ENCODE data around the gene HBZ.
"Not testable (repeated sequence)": the region's sequence is repeated elsewhere in the genome, so short reads cannot be mapped to it uniquely, and the experiment has no call there.

The HBZ gene

GRCh38 chr16:176477-177382 is 24.3 kb downstream of the HBZ start, which contains the start of gene HBA1:
Gene HBA1 (plus strand): TSS chr16:176680. CDS start chr16:176717, 37 bp downstream.
- peaks cover 51% of the 10 kb centered on the region for H3K27me3 Mint-ChIP-seq

GRCh38 chr16:177394-177822 is 25.0 kb downstream of the HBZ start:
- no peaks in the 10 kb centered on the region for H3K9me3 Mint-ChIP-seq
- H3K27ac Mint-ChIP-seq = no peak overlapping the region
- H3K4me1 Mint-ChIP-seq = peaks cover 16% of the 10 kb centered on the region
- no peak for ATAC-seq
- no peaks in the 10 kb centered on the region for H3K36me3 Mint-ChIP-seq (ENCODE audit: low read depth)
- peak overlapping the region; percentile 2 for H3K4me3 Mint-ChIP-seq
- DNase-seq = no peak
- H3K27me3 Mint-ChIP-seq = peaks cover 49% of the 10 kb centered on the region

More at GRCh38 chr16:176477-177382, 24.3 kb downstream of the HBZ start, which contains the start of gene HBA1:
- peaks cover 17% of the 10 kb centered on the region for H3K4me1 Mint-ChIP-seq
- DNase-seq; H3K9me3 Mint-ChIP-seq; H3K4me3 Mint-ChIP-seq; H3K36me3 Mint-ChIP-seq (ENCODE audit: low read depth); H3K27ac Mint-ChIP-seq: not testable (repeated sequence)
- ATAC-seq = peak; percentile 9

- H3K27me3 Mint-ChIP-seq = peaks cover 49% of the 10 kb centered on the region
- H3K4me3 Mint-ChIP-seq = peak overlapping the region; percentile 2
- ATAC-seq (no peak), DNase-seq (no peak)
- H3K9me3 Mint-ChIP-seq = no peaks in the 10 kb centered on the region
- H3K4me1 Mint-ChIP-seq = peaks cover 16% of the 10 kb centered on the region
- no peak overlapping the region for H3K27ac Mint-ChIP-seq
- no peaks in the 10 kb centered on the region for H3K36me3 Mint-ChIP-seq (ENCODE audit: low read depth)
Measured at GRCh38 chr16:177981-178667, 25.7 kb downstream of the HBZ start.

GRCh38 chr16:178668-179015 is 26.2 kb downstream of the HBZ start:
- Mint-ChIP-seq H3K36me3 (ENCODE audit: low read depth) (no peaks in the 10 kb centered on the region), H3K9me3 (no peaks in the 10 kb centered on the region), H3K4me3 (no peak overlapping the region), H3K27ac (no peak overlapping the region), H3K27me3 (peaks cover 46% of the 10 kb centered on the region), H3K4me1 (peaks cover 12% of the 10 kb centered on the region)
- DNase-seq (no peak), ATAC-seq (no peak)

- no peak for ATAC-seq
- H3K27ac Mint-ChIP-seq = no peak overlapping the region
- DNase-seq = no peak
- H3K9me3 Mint-ChIP-seq = no peaks in the 10 kb centered on the region
- H3K4me1 Mint-ChIP-seq = peaks cover 12% of the 10 kb centered on the region
- no peak overlapping the region for H3K4me3 Mint-ChIP-seq
- peaks cover 42% of the 10 kb centered on the region for H3K27me3 Mint-ChIP-seq
- no peaks in the 10 kb centered on the region for H3K36me3 Mint-ChIP-seq (ENCODE audit: low read depth)
Measured at GRCh38 chr16:179211-180092, 27.0 kb downstream of the HBZ start.

- H3K4me3 Mint-ChIP-seq = no peak within 1 kb of the TSS
- ATAC-seq = peak; percentile 34
- no peaks in the 10 kb centered on the region for H3K9me3 Mint-ChIP-seq
- peak; percentile 74 for DNase-seq
- H3K36me3 Mint-ChIP-seq (ENCODE audit: low read depth) = no peaks in the 10 kb centered on the region
- peaks cover 35% of the 10 kb centered on the region for H3K27me3 Mint-ChIP-seq
- no peak within 1 kb of the TSS for H3K27ac Mint-ChIP-seq
- H3K4me1 Mint-ChIP-seq = peaks cover 10% of the 10 kb centered on the region
Measured at GRCh38 chr16:180101-180675, 27.7 kb downstream of the HBZ start, which contains the start of gene HBQ1. Gene HBQ1 (plus strand): TSS chr16:180459. CDS start chr16:180487, 28 bp downstream.

- Mint-ChIP-seq H3K27me3 (peaks cover 30% of the 10 kb centered on the region), H3K36me3 (ENCODE audit: low read depth) (peaks cover 3% of the 10 kb centered on the region), H3K9me3 (no peaks in the 10 kb centered on the region), H3K4me1 (peaks cover 10% of the 10 kb centered on the region), H3K27ac (no peak overlapping the region), H3K4me3 (no peak overlapping the region)
- peak; percentile 74 for ATAC-seq
- DNase-seq = peak; percentile 90
Measured at GRCh38 chr16:180681-181564, 28.5 kb downstream of the HBZ start.

- Mint-ChIP-seq H3K4me3 (no peak overlapping the region), H3K27me3 (peaks cover 28% of the 10 kb centered on the region), H3K9me3 (no peaks in the 10 kb centered on the region), H3K27ac (no peak overlapping the region), H3K36me3 (ENCODE audit: low read depth) (peaks cover 3% of the 10 kb centered on the region), H3K4me1 (peaks cover 10% of the 10 kb centered on the region)
- DNase-seq (no peak), ATAC-seq (no peak)
Measured at GRCh38 chr16:181565-182021, 29.1 kb downstream of the HBZ start.

GRCh38 chr16:183005-183404 is 30.6 kb downstream of the HBZ start:
- DNase-seq = no peak
- peaks cover 8% of the 10 kb centered on the region for H3K36me3 Mint-ChIP-seq (ENCODE audit: low read depth)
- peaks cover 2% of the 10 kb centered on the region for H3K4me1 Mint-ChIP-seq
- ATAC-seq = no peak
- H3K4me3 Mint-ChIP-seq = no peak overlapping the region
- no peaks in the 10 kb centered on the region for H3K9me3 Mint-ChIP-seq
- peaks cover 18% of the 10 kb centered on the region for H3K27me3 Mint-ChIP-seq
- peak overlapping the region; percentile 49 for H3K27ac Mint-ChIP-seq

GRCh38 chr16:185213-185612 is 32.8 kb downstream of the HBZ start:
- peaks cover 25% of the 10 kb centered on the region for H3K36me3 Mint-ChIP-seq (ENCODE audit: low read depth)
- H3K27ac Mint-ChIP-seq = no peak overlapping the region
- ATAC-seq (no peak), DNase-seq (no peak)
- H3K4me1 Mint-ChIP-seq = no peaks in the 10 kb centered on the region
- no peaks in the 10 kb centered on the region for H3K27me3 Mint-ChIP-seq
- H3K4me3 Mint-ChIP-seq = no peak overlapping the region
- no peaks in the 10 kb centered on the region for H3K9me3 Mint-ChIP-seq

- DNase-seq = no peak
- Mint-ChIP-seq H3K36me3 (ENCODE audit: low read depth) (peaks cover 28% of the 10 kb centered on the region), H3K27ac (no peak overlapping the region), H3K27me3 (no peaks in the 10 kb centered on the region), H3K4me1 (no peaks in the 10 kb centered on the region), H3K4me3 (no peak overlapping the region), H3K9me3 (no peaks in the 10 kb centered on the region)
- ATAC-seq = no peak
Measured at GRCh38 chr16:185691-186090, 33.2 kb downstream of the HBZ start.

- Mint-ChIP-seq H3K9me3 (no peaks in the 10 kb centered on the region), H3K4me1 (no peaks in the 10 kb centered on the region), H3K36me3 (ENCODE audit: low read depth) (peaks cover 38% of the 10 kb centered on the region), H3K27ac (no peak overlapping the region), H3K4me3 (no peak overlapping the region), H3K27me3 (no peaks in the 10 kb centered on the region)
- ATAC-seq = no peak
- no peak for DNase-seq
Measured at GRCh38 chr16:187330-187729, 34.9 kb downstream of the HBZ start.

GRCh38 chr16:188674-189073 is 36.2 kb downstream of the HBZ start:
- peaks cover 49% of the 10 kb centered on the region for H3K36me3 Mint-ChIP-seq (ENCODE audit: low read depth)
- H3K27ac Mint-ChIP-seq = no peak overlapping the region

More at GRCh38 chr16:188674-189073, 36.2 kb downstream of the HBZ start:
- H3K4me3 Mint-ChIP-seq = no peak overlapping the region
- DNase-seq (no peak), ATAC-seq (peak; percentile 26)
- H3K9me3 Mint-ChIP-seq = no peaks in the 10 kb centered on the region
- H3K27me3 Mint-ChIP-seq = no peaks in the 10 kb centered on the region
- no peaks in the 10 kb centered on the region for H3K4me1 Mint-ChIP-seq

All from activated naive CD8-positive, alpha-beta T cell treated with anti-CD3 and anti-CD28 coated beads, Interleukin-2, amount 50 U/mL, for 24 hours (primary cell).